SK-N-SH (cell line): ENCODE data around the gene CDKN2B-AS1. TPM values are rescaled to one million over a fixed set of nuclear protein-coding genes. Genes with fewer than 3 reads are reported as not detected.

ENCODE experiments used
- CTCF ChIA-PET: fragments of 300-600, 350-600 bp; formaldehyde crosslinking; extraction: SDS; loops from one replicate; lab custom pipeline; 2021; lab: Yijun Ruan, JAX
- POLR2A ChIA-PET: fragments of 350-600 bp; sonication (Branson Sonifier 250); formaldehyde crosslinking; extraction: SDS; loops from one replicate; lab custom pipeline; 2020; ENCODE audit warnings: antibody characterized with exemption, inconsistent platforms; lab: Yijun Ruan, JAX
- DNase-seq: peaks from one replicate; pipeline ENCODE4 v3.0.0; 2012
- H2AFZ ChIP-seq: fragments of 200-600 bp; sonication (generic); 2 replicates; pipeline ENCODE4 v1.8.1; 2016; ENCODE audit warnings: antibody characterized with exemption, mild to moderate bottlenecking, low read depth
- H3F3A ChIP-seq: fragments of 200-600 bp; sonication (generic); replicated peaks from 2 replicates; pipeline ENCODE3; 2016; ENCODE audit warnings: antibody characterized with exemption, mild to moderate bottlenecking; ENCODE audit not compliant: insufficient read depth
- H3K27ac ChIP-seq, 2 experiments: fragments of 200-500 bp in 1 of 2; fragments of 200-600 bp in 1 of 2; sonication (Bioruptor generic) in 1 of 2; sonication (generic), shearing (Covaris generic) in 1 of 2; 2 replicates each; pipeline versions ENCODE4 v1.5.1 to v1.6.1; 2014 to 2016; ENCODE audit warnings: low read depth in 2 of 2, inconsistent platforms in 1 of 2, low read length in 1 of 2, mild to moderate bottlenecking in 1 of 2, mixed read lengths in 1 of 2
- H3K27me3 ChIP-seq: fragments of 200-600 bp; sonication (generic), shearing (Covaris generic); 2 replicates; pipeline ENCODE4 v1.6.1; 2016; ENCODE audit warnings: mixed run types; ENCODE audit not compliant: insufficient read depth
- H3K36me3 ChIP-seq, 2 experiments: fragments of 200-500 bp in 1 of 2; fragments of 200-600 bp in 1 of 2; sonication (Bioruptor generic) in 1 of 2; sonication (generic) in 1 of 2; replicated peaks in 1 of 2; 2 replicates each; pipeline versions ENCODE3 to v1.5.1; 2014 to 2016; ENCODE audit warnings: low read length in 1 of 2, mild to moderate bottlenecking in 1 of 2; ENCODE audit not compliant: insufficient read depth in 2 of 2, control insufficient read depth in 1 of 2
- H3K4me1 ChIP-seq, 2 experiments: fragments of 200-500 bp in 1 of 2; fragments of 200-600 bp in 1 of 2; sonication (Bioruptor generic) in 1 of 2; sonication (generic), shearing (Covaris generic) in 1 of 2; 2 replicates each; pipeline versions ENCODE4 v1.5.1 to v1.6.1; 2014 to 2016; ENCODE audit warnings: low read depth in 1 of 2, low read length in 1 of 2, mixed run types in 1 of 2; ENCODE audit not compliant: insufficient read depth in 2 of 2, control insufficient read depth in 1 of 2
- H3K4me2 ChIP-seq: fragments of 200-600 bp; sonication (generic), shearing (Covaris generic); 2 replicates; pipeline ENCODE4 v1.6.1; 2017; ENCODE audit warnings: mixed run types
- H3K4me3 ChIP-seq, 2 experiments: fragments of 200-500 bp in 1 of 2; fragments of 200-600 bp in 1 of 2; sonication (Bioruptor generic) in 1 of 2; sonication (generic), shearing (Covaris generic) in 1 of 2; 2 replicates each; pipeline versions ENCODE4 v1.5.1 to v1.8.1; 2014 to 2016; ENCODE audit warnings: low read depth in 2 of 2, inconsistent platforms in 1 of 2, low read length in 1 of 2, mild to moderate bottlenecking in 1 of 2, mixed read lengths in 1 of 2, moderate library complexity in 1 of 2
- H3K79me2 ChIP-seq: fragments of 200-600 bp; sonication (generic); 2 replicates; pipeline ENCODE4 v1.8.1; 2017; ENCODE audit warnings: mild to moderate bottlenecking; ENCODE audit not compliant: insufficient read depth
- H3K9ac ChIP-seq: fragments of 200-600 bp; sonication (generic); 2 replicates; pipeline ENCODE4 v1.6.1; 2017; ENCODE audit warnings: mixed run types
- H3K9me2 ChIP-seq: fragments of 200-600 bp; sonication (generic); 2 replicates; pipeline ENCODE4 v1.6.1; 2017; ENCODE audit warnings: mixed run types
- H3K9me3 ChIP-seq: fragments of 200-600 bp; sonication (generic); 2 replicates; pipeline ENCODE4 v1.6.1; 2017; ENCODE audit warnings: mixed run types, mild to moderate bottlenecking, moderate library complexity
- H4K20me1 ChIP-seq: fragments of 200-600 bp; sonication (generic); 2 replicates; pipeline ENCODE4 v1.6.1; 2017; ENCODE audit warnings: mild to moderate bottlenecking, mixed run types; ENCODE audit not compliant: insufficient read depth
- CHD2 ChIP-seq: fragments of 150-350 bp; IDR thresholded peaks from 2 replicates; pipeline ENCODE4 v1.6.1; 2018; ENCODE audit warnings: low read length; ENCODE audit not compliant: partially characterized antibody
- ELF1 ChIP-seq: IDR thresholded peaks from 2 replicates; pipeline ENCODE4 v1.4.0; 2012
- EZH2phosphoT487 ChIP-seq: fragments of 200-600 bp; sonication (generic); IDR thresholded peaks from 2 replicates; pipeline ENCODE4 v1.6.1; 2017; ENCODE audit warnings: low read depth, mixed run types, mild to moderate bottlenecking, antibody characterized with exemption, moderate library complexity, borderline replicate concordance
- JUND ChIP-seq: IDR thresholded peaks from 2 replicates; pipeline ENCODE4 v1.4.0; 2012
- MEF2A ChIP-seq: IDR thresholded peaks from 2 replicates; pipeline ENCODE4 v1.4.0; 2012; ENCODE audit warnings: low read depth, borderline replicate concordance
- MXI1 ChIP-seq: IDR thresholded peaks from 2 replicates; pipeline ENCODE4 v1.6.1; 2012; ENCODE audit warnings: mild to moderate bottlenecking, low read depth, low read length, improper control_type of control experiment
- NFIC ChIP-seq: IDR thresholded peaks from 2 replicates; pipeline ENCODE4 v1.4.0; 2012; ENCODE audit warnings: borderline replicate concordance
- PBX3 ChIP-seq: IDR thresholded peaks from 2 replicates; pipeline ENCODE4; 2012
- RCOR1 ChIP-seq: fragments of 150-350 bp; IDR thresholded peaks from 2 replicates; pipeline ENCODE4 v1.6.1; 2017; ENCODE audit warnings: antibody characterized with exemption, low read length
- RFX5 ChIP-seq: IDR thresholded peaks from 2 replicates; pipeline ENCODE4 v1.6.1; 2012; ENCODE audit warnings: mild to moderate bottlenecking, improper control_type of control experiment, low read length
- RXRA ChIP-seq: IDR thresholded peaks from 2 replicates; pipeline ENCODE4 v1.4.0; 2012; ENCODE audit warnings: low read depth, mild to moderate bottlenecking, borderline replicate concordance
- SIN3A ChIP-seq: IDR thresholded peaks from 2 replicates; pipeline ENCODE4 v1.6.1; 2012; ENCODE audit warnings: low read depth, mild to moderate bottlenecking, low read length, moderate library complexity, borderline replicate concordance
- SMC3 ChIP-seq: IDR thresholded peaks from 2 replicates; pipeline ENCODE4 v1.6.1; 2012; ENCODE audit warnings: low read depth, low read length, improper control_type of control experiment
- TCF12 ChIP-seq: IDR thresholded peaks from 2 replicates; pipeline ENCODE4 v1.4.0; 2012
- ZBTB33 ChIP-seq: IDR thresholded peaks from 2 replicates; pipeline ENCODE4 v1.4.0; 2012; ENCODE audit warnings: low read depth, borderline replicate concordance
- WGBS: methylation state at CpG from one replicate; pipeline ENCODE4 v1.1.6; 2017; ENCODE audit warnings: low lambda C conversion rate; 5-methylcytosine and 5-hydroxymethylcytosine counted together
- polyA plus RNA-seq, 3 experiments: library from polyadenylated mRNA; depleted of rRNA; stranded (reverse); fragments of >200 nt; gene quantifications; 2 replicates each; pipeline ENCODE4 v1.2.3, GENCODE V29; 2012
- TF ChIP-seq, protein P1 (sequence below): IDR thresholded peaks from 2 replicates; pipeline ENCODE4 v1.4.0; 2012; ENCODE audit warnings: low read depth
- TF ChIP-seq, protein P2 (sequence below): fragments of 150-350 bp; IDR thresholded peaks from 2 replicates; pipeline ENCODE4 v1.6.1; 2017; ENCODE audit warnings: antibody characterized with exemption, low read length, low read depth, borderline replicate concordance
- TF ChIP-seq, protein P3 (sequence below): fragments of 150-350 bp; IDR thresholded peaks from 2 replicates; pipeline ENCODE4 v1.6.1; 2016; ENCODE audit warnings: mild to moderate bottlenecking, low read depth, low read length
- TF ChIP-seq, protein P4 (sequence below): IDR thresholded peaks from 2 replicates; pipeline ENCODE4 v1.6.1; 2012; ENCODE audit warnings: mild to moderate bottlenecking, low read depth, low read length, moderate library complexity

The CDKN2B-AS1 gene
- polyA plus RNA-seq, 1 of the 3 experiments (the other 2 are of a cell fraction), result 0.25 TPM

- 78% methylated on average over 5 of the region's 5 CpGs for WGBS
- H3K9me3 ChIP-seq, result no peaks in the 10 kb centered on the region
- H2AFZ ChIP-seq, result no peak overlapping the region
- CTCF ChIA-PET, result interaction anchor here (1.1 to 2.6 kb wide), 4 partner anchors 13 to 178 kb away, joined by 3 to 13 read pairs (median 4); partner anchors contain the start of gene CDKN2B
- no peak overlapping the region for H3K27ac ChIP-seq
- DNase-seq, result no peak
- H3K9ac ChIP-seq, result no peak overlapping the region
- TF ChIP-seq SIN3A (no peak), PBX3 (no peak), RFX5 (no peak), CHD2 (no peak), MEF2A (no peak), SMC3 (no peak), ZBTB33 (no peak), TCF12 (no peak), RXRA (no peak), JUND (no peak), EZH2phosphoT487 (no peak), MXI1 (no peak), ELF1 (no peak), NFIC (no peak), RCOR1 (no peak)
- TF ChIP-seq, protein P1, sequence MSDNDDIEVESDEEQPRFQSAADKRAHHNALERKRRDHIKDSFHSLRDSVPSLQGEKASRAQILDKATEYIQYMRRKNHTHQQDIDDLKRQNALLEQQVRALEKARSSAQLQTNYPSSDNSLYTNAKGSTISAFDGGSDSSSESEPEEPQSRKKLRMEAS, result no peak
- TF ChIP-seq, protein P2, sequence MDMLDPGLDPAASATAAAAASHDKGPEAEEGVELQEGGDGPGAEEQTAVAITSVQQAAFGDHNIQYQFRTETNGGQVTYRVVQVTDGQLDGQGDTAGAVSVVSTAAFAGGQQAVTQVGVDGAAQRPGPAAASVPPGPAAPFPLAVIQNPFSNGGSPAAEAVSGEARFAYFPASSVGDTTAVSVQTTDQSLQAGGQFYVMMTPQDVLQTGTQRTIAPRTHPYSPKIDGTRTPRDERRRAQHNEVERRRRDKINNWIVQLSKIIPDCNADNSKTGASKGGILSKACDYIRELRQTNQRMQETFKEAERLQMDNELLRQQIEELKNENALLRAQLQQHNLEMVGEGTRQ, result no peak
- TF ChIP-seq, protein P3, sequence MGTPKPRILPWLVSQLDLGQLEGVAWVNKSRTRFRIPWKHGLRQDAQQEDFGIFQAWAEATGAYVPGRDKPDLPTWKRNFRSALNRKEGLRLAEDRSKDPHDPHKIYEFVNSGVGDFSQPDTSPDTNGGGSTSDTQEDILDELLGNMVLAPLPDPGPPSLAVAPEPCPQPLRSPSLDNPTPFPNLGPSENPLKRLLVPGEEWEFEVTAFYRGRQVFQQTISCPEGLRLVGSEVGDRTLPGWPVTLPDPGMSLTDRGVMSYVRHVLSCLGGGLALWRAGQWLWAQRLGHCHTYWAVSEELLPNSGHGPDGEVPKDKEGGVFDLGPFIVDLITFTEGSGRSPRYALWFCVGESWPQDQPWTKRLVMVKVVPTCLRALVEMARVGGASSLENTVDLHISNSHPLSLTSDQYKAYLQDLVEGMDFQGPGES, result no peak
- TF ChIP-seq, protein P4, sequence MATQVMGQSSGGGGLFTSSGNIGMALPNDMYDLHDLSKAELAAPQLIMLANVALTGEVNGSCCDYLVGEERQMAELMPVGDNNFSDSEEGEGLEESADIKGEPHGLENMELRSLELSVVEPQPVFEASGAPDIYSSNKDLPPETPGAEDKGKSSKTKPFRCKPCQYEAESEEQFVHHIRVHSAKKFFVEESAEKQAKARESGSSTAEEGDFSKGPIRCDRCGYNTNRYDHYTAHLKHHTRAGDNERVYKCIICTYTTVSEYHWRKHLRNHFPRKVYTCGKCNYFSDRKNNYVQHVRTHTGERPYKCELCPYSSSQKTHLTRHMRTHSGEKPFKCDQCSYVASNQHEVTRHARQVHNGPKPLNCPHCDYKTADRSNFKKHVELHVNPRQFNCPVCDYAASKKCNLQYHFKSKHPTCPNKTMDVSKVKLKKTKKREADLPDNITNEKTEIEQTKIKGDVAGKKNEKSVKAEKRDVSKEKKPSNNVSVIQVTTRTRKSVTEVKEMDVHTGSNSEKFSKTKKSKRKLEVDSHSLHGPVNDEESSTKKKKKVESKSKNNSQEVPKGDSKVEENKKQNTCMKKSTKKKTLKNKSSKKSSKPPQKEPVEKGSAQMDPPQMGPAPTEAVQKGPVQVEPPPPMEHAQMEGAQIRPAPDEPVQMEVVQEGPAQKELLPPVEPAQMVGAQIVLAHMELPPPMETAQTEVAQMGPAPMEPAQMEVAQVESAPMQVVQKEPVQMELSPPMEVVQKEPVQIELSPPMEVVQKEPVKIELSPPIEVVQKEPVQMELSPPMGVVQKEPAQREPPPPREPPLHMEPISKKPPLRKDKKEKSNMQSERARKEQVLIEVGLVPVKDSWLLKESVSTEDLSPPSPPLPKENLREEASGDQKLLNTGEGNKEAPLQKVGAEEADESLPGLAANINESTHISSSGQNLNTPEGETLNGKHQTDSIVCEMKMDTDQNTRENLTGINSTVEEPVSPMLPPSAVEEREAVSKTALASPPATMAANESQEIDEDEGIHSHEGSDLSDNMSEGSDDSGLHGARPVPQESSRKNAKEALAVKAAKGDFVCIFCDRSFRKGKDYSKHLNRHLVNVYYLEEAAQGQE, result no peak
- H4K20me1 ChIP-seq, result no peaks in the 10 kb centered on the region
- no peaks in the 10 kb centered on the region; the same call in 1 of the 2 replicates for H3K79me2 ChIP-seq
- no peaks in the 10 kb centered on the region for H3K36me3 ChIP-seq
- no peaks in the 10 kb centered on the region for H3K27me3 ChIP-seq
- POLR2A ChIA-PET, result interaction anchor here (0.6 kb wide), 1 partner anchor 15 kb away, joined by 3 read pairs; no protein-coding TSS in a partner anchor
- H3F3A ChIP-seq, result no peaks in the 10 kb centered on the region
- no peaks in the 10 kb centered on the region for H3K9me2 ChIP-seq
- H3K4me2 ChIP-seq, result no peak overlapping the region
- no peak overlapping the region for H3K4me3 ChIP-seq
- H3K4me1 ChIP-seq, result peaks cover 0 to 6% of the 10 kb centered on the region in 2 experiments; a peak in 2 of 4 replicates
Measured at GRCh38 chr9:21991072-21991959, 3.3 kb upstream of the CDKN2B-AS1 start.
